HG03460 (cell line): ENCODE data around the gene ANKRD24.
"Not testable (repeated sequence)": the region's sequence is repeated elsewhere in the genome, so short reads cannot be mapped to it uniquely, and the experiment has no call there.

Experiments used
- ATAC-seq: cut with Tn5 transposase; IDR thresholded peaks from one replicate; pipeline ENCODE4 v1.9.1; 2021; ENCODE audit not compliant: unreplicated experiment

The ANKRD24 gene

GRCh38 chr19:4229179-4229931 lies 46.9 kb downstream of the ANKRD24 start, which contains the start of gene EBI3:
EBI3 (plus strand) TSS chr19:4229523; CDS start chr19:4229551, 28 bp downstream.
- ATAC-seq = peak; percentile 62

GRCh38 chr19:4230237-4230636 lies 47.7 kb downstream of the ANKRD24 start:
- not testable (repeated sequence) for ATAC-seq

GRCh38 chr19:4231521-4231920 lies 49.0 kb downstream of the ANKRD24 start:
- not testable (repeated sequence) for ATAC-seq

GRCh38 chr19:4232139-4232538 lies 49.6 kb downstream of the ANKRD24 start:
- ATAC-seq = not testable (repeated sequence)

- ATAC-seq = no peak
Measured at GRCh38 chr19:4232614-4233281, 50.3 kb downstream of the ANKRD24 start.

GRCh38 chr19:4233282-4233853 lies 50.9 kb downstream of the ANKRD24 start:
- no peak for ATAC-seq

- ATAC-seq = no peak
Measured at GRCh38 chr19:4234142-4234861, 51.8 kb downstream of the ANKRD24 start.

GRCh38 chr19:4234862-4235201 lies 52.3 kb downstream of the ANKRD24 start:
- no peak for ATAC-seq

- not testable (repeated sequence) for ATAC-seq
Measured at GRCh38 chr19:4237510-4237909, 55.0 kb downstream of the ANKRD24 start.

GRCh38 chr19:4238831-4239230 lies 56.3 kb downstream of the ANKRD24 start:
- no peak for ATAC-seq

GRCh38 chr19:4241824-4242430 lies 59.4 kb downstream of the ANKRD24 start:
- no peak for ATAC-seq

GRCh38 chr19:4245938-4246337 lies 63.4 kb downstream of the ANKRD24 start:
- ATAC-seq = not testable (repeated sequence)

- ATAC-seq = peak; percentile 88
Measured at GRCh38 chr19:4246767-4247593, 64.5 kb downstream of the ANKRD24 start, which contains the start of gene YJU2. YJU2 (plus strand) TSS chr19:4247080; CDS start chr19:4247147, 67 bp downstream.

- ATAC-seq = no peak
Measured at GRCh38 chr19:4256563-4256962, 74.1 kb downstream of the ANKRD24 start.

GRCh38 chr19:4257025-4257424 lies 74.5 kb downstream of the ANKRD24 start:
- ATAC-seq = no peak

- no peak for ATAC-seq
Measured at GRCh38 chr19:4258181-4258580, 75.7 kb downstream of the ANKRD24 start.

- ATAC-seq = no peak
Measured at GRCh38 chr19:4260613-4261191, 78.2 kb downstream of the ANKRD24 start.

- ATAC-seq = no peak
Measured at GRCh38 chr19:4264812-4265211, 82.3 kb downstream of the ANKRD24 start.

GRCh38 chr19:4266253-4267000 lies 83.9 kb downstream of the ANKRD24 start:
- no peak for ATAC-seq
